NB4 (cell line): ENCODE measurements around the gene STK24.

Experiments
- CTCF ChIP-seq: IDR thresholded peaks from one replicate; pipeline ENCODE4 v1.5.1; 2012; ENCODE audit warnings: low read depth, low read length
- MAX ChIP-seq: IDR thresholded peaks from 2 replicates; pipeline ENCODE4 v1.6.1; 2011; ENCODE audit warnings: low read depth, low read length
- MYC ChIP-seq: IDR thresholded peaks from 2 replicates; pipeline ENCODE4 v1.6.1; 2011; ENCODE audit warnings: low read depth, low read length
- POLR2A ChIP-seq: IDR thresholded peaks from 2 replicates; pipeline ENCODE4 v1.6.1; 2011; ENCODE audit warnings: mild to moderate bottlenecking; ENCODE audit not compliant: insufficient read length; ENCODE audit errors: extremely low read depth

GRCh38 chr13:98474292-98474691 is 102.6 kb downstream of the STK24 start:
- TF ChIP-seq CTCF (no peak), POLR2A (no peak), MAX (no peak), MYC (no peak)
